Testis (tissue), 3 donors: Measurements from ENCODE around the gene PSMA5. TPM values are rescaled to one million over a fixed set of nuclear protein-coding genes. Genes with fewer than 3 reads are reported as not detected.

ENCODE experiments used
- DNase-seq: peaks from one replicate; pipeline ENCODE4 v3.0.0-alpha.2; 2019
- H3K27ac ChIP-seq, 2 donors: fragments of 200-600 bp; sonication (generic); one replicate each; pipeline ENCODE4 v1.5.1; 2019
- H3K27me3 ChIP-seq: fragments of 200-600 bp; sonication (generic); one replicate; pipeline ENCODE4 v1.5.1; 2019
- H3K36me3 ChIP-seq: fragments of 200-600 bp; sonication (generic); one replicate; pipeline ENCODE4 v1.5.1; 2017; ENCODE audit warnings: low read depth; ENCODE audit errors: missing control alignments
- H3K4me1 ChIP-seq: fragments of 200-600 bp; sonication (generic); one replicate; pipeline ENCODE4 v1.5.1; 2019
- H3K4me3 ChIP-seq, 2 donors: fragments of 200-600 bp; sonication (generic); one replicate each; pipeline ENCODE4 v1.5.1; 2017 to 2019
- H3K9me3 ChIP-seq: fragments of 200-600 bp; sonication (generic); one replicate; pipeline ENCODE4 v1.5.1; 2017
- POLR2A ChIP-seq: fragments of 450-650 bp; IDR thresholded peaks from one replicate; pipeline ENCODE4 v1.6.1; 2017; ENCODE audit warnings: antibody characterized with exemption, mild to moderate bottlenecking, moderate library complexity
- WGBS, 2 donors: methylation state at CpG; one replicate each; pipeline ENCODE4 v1.1.5; 2018; 5-methylcytosine and 5-hydroxymethylcytosine counted together
- intact Hi-C: fragments of 100-400 bp; cut with DNase I; formaldehyde crosslinking; loops from one replicate; pipeline ENCODE4 v1.15.1; 2023; ENCODE audit warnings: low total_unique reads
- polyA plus RNA-seq: library from polyadenylated mRNA; stranded (reverse); fragments of 350-450 nt; fragmentation: Illumina TruSeq; extraction: RNeasy Lipid Tissue Mini Kit (QIAGEN cat#74804); gene quantifications from one replicate; pipeline ENCODE4 v1.2.3, GENCODE V29; 2014; ENCODE audit warnings: low read depth, low replicate concordance; ENCODE audit not compliant: insufficient read depth
- total RNA-seq, 2 donors: library from RNA; depleted of rRNA; stranded (reverse); fragments of >200 nt; gene quantifications; one replicate each; pipeline ENCODE4 v1.2.3, GENCODE V29; 2016
- TF ChIP-seq, protein P1 (sequence below), 3 experiments: fragments of 450-650 bp in 2 of 3; fragments of 200-600 bp in 1 of 3; sonication (generic) in 1 of 3; IDR thresholded peaks; one replicate each; pipeline ENCODE4 v1.5.1; 2016 to 2019; ENCODE audit warnings: antibody characterized with exemption in 3 of 3, mild to moderate bottlenecking in 2 of 3, moderate library complexity in 1 of 3

Gene PSMA5
- total and polyA plus RNA-seq, 3 donors from 2014 or later, result 30.9 to 72.0 (median 56.9) TPM

DNA sequence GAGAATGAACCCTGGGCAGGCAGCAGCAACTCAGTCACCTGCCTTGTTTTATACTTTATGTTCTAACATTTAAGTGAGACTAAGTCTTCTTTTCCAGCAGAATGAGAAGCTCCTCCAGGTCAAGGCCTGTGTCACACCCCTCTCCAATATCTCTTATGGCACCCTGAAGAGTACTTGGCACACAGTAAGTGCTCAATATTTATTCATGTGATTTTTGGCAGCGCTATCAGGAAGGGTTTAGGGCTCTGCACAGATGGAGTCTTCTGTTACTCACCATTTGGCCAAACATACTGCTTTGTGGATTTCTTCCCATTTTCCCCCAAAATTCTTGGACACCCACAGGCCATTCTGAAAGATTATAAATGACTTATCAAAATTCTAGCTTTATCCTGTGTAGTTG, 75.6 kb downstream of the PSMA5 start:
- Histone ChIP-seq H3K9me3 (no peaks in the 10 kb centered on the region), H3K36me3 (no peaks in the 10 kb centered on the region), H3K4me3 (no peak overlapping the region), H3K27ac (no peak overlapping the region), H3K27me3 (no peaks in the 10 kb centered on the region), H3K4me1 (no peaks in the 10 kb centered on the region)
- WGBS, 2 donors, result 90 to 95% methylated on average over 1 of the region's 1 CpG
- TF ChIP-seq POLR2A, result no peak
- TF ChIP-seq, protein P1, sequence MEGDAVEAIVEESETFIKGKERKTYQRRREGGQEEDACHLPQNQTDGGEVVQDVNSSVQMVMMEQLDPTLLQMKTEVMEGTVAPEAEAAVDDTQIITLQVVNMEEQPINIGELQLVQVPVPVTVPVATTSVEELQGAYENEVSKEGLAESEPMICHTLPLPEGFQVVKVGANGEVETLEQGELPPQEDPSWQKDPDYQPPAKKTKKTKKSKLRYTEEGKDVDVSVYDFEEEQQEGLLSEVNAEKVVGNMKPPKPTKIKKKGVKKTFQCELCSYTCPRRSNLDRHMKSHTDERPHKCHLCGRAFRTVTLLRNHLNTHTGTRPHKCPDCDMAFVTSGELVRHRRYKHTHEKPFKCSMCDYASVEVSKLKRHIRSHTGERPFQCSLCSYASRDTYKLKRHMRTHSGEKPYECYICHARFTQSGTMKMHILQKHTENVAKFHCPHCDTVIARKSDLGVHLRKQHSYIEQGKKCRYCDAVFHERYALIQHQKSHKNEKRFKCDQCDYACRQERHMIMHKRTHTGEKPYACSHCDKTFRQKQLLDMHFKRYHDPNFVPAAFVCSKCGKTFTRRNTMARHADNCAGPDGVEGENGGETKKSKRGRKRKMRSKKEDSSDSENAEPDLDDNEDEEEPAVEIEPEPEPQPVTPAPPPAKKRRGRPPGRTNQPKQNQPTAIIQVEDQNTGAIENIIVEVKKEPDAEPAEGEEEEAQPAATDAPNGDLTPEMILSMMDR (IDR thresholded peaks at IDR 0.05), result no peak
- DNase-seq, result no peak
- intact Hi-C loops, result no loop called here

DNA sequence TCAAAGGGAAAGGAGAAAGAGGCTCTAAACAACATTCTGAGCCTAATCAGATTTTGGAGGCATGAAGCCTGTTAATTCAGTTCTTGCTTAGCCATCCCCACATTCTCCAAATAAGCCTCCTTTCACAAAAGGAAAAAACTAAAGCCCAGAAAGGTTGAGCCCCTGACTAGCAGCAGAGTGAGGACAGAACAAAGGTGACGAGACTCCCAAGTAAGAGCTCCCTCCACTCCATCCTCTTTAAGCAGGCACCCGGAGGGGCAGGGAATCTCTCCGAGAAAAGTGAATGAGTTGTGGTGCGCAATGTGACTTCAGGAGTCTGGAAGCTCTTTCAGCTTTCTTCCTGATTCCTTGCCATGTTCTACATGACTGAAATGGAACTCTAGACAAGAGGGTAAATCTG, 76.1 kb downstream of the PSMA5 start:
- 91 to 96% methylated on average over 4 of the region's 4 CpGs for WGBS, 2 donors
- Histone ChIP-seq H3K36me3 (no peaks in the 10 kb centered on the region), H3K27ac (no peak overlapping the region), H3K4me3 (no peak overlapping the region), H3K9me3 (no peaks in the 10 kb centered on the region), H3K4me1 (no peaks in the 10 kb centered on the region), H3K27me3 (no peaks in the 10 kb centered on the region)
- intact Hi-C loops, result no loop called here
- TF ChIP-seq, protein P1 (IDR thresholded peaks at IDR 0.05), result no peak
- TF ChIP-seq POLR2A, result no peak
- no peak for DNase-seq

Other genes with a start within 250 kb of the PSMA5 start
- 100 to 1,000 TPM; 112 to 149 TPM for gene SARS1, start 212.5 kb downstream of the PSMA5 start, total RNA-seq
- gene SARS1, start 212.5 kb downstream of the PSMA5 start, polyA plus RNA-seq, result 132 TPM
- gene CELSR2, start 176.9 kb downstream of the PSMA5 start, total RNA-seq, result 100 to 1,000 TPM; 107 to 140 TPM
- gene CELSR2, start 176.9 kb downstream of the PSMA5 start, polyA plus RNA-seq, result 59.6 TPM
- gene PSRC1, start 143.3 kb downstream of the PSMA5 start, total RNA-seq, result 10 to 100 TPM; 34.0 to 48.9 TPM
- gene PSRC1, start 143.3 kb downstream of the PSMA5 start, polyA plus RNA-seq, result 24.0 TPM
- under 1 TPM in 1 of 2 donors, not detected in 1; 0.99 TPM for gene MYBPHL, start 119.4 kb downstream of the PSMA5 start, total RNA-seq
- gene MYBPHL, start 119.4 kb downstream of the PSMA5 start, polyA plus RNA-seq, result 1.5 TPM
- gene SORT1, start 28.5 kb downstream of the PSMA5 start, total RNA-seq, result 100 to 1,000 TPM; 174 to 212 TPM
- 110 TPM for gene SORT1, start 28.5 kb downstream of the PSMA5 start, polyA plus RNA-seq
- 10 to 100 TPM; 46.1 to 67.5 TPM for gene SYPL2, start 40.1 kb upstream of the PSMA5 start, total RNA-seq
- gene SYPL2, start 40.1 kb upstream of the PSMA5 start, polyA plus RNA-seq, result 29.7 TPM
- gene ATXN7L2, start 57.5 kb upstream of the PSMA5 start, total RNA-seq, result 10 to 100 TPM; 40.9 to 55.2 TPM
- gene ATXN7L2, start 57.5 kb upstream of the PSMA5 start, polyA plus RNA-seq, result 28.7 TPM
- 10 to 100 TPM in 1 of 2 donors, 1 to 10 TPM in 1; 8.0 to 11.5 TPM for gene CYB561D1, start 67.6 kb upstream of the PSMA5 start, total RNA-seq
- 8.0 TPM for gene CYB561D1, start 67.6 kb upstream of the PSMA5 start, polyA plus RNA-seq
- gene AMIGO1, start 83.3 kb upstream of the PSMA5 start, total RNA-seq, result 1 to 10 TPM; 5.1 to 6.0 TPM
- gene AMIGO1, start 83.3 kb upstream of the PSMA5 start, polyA plus RNA-seq, result 6.7 TPM
- 1 to 10 TPM; 2.5 to 4.1 TPM for gene GPR61, start 113.4 kb upstream of the PSMA5 start, total RNA-seq
- gene GPR61, start 113.4 kb upstream of the PSMA5 start, polyA plus RNA-seq, result 0.91 TPM
- gene GNAI3, start 122.2 kb upstream of the PSMA5 start, total RNA-seq, result 1 to 10 TPM; 5.8 to 5.9 TPM
- gene GNAI3, start 122.2 kb upstream of the PSMA5 start, polyA plus RNA-seq, result 5.7 TPM
- gene GNAT2, start 193.2 kb upstream of the PSMA5 start, total RNA-seq, result 1 to 10 TPM; 2.8 to 3.0 TPM
- 4.1 TPM for gene GNAT2, start 193.2 kb upstream of the PSMA5 start, polyA plus RNA-seq
- 10 to 100 TPM; 54.4 to 54.5 TPM for gene AMPD2, start 193.4 kb upstream of the PSMA5 start, total RNA-seq
- 35.0 TPM for gene AMPD2, start 193.4 kb upstream of the PSMA5 start, polyA plus RNA-seq
- 10 to 100 TPM; 58.6 to 61.8 TPM for gene GSTM4, start 229.7 kb upstream of the PSMA5 start, total RNA-seq
- 42.0 TPM for gene GSTM4, start 229.7 kb upstream of the PSMA5 start, polyA plus RNA-seq
- gene GSTM2, start 241.6 kb upstream of the PSMA5 start, total RNA-seq, result 100 to 1,000 TPM in 1 of 2 donors, 10 to 100 TPM in 1; 83.2 to 131 TPM
- gene GSTM2, start 241.6 kb upstream of the PSMA5 start, polyA plus RNA-seq, result 68.0 TPM